Measurements from ENCODE around the gene CCDC200. TPM values are rescaled to one million over a fixed set of nuclear protein-coding genes. Genes with fewer than 3 reads are reported as not detected.

CCDC200 gene
- total RNA-seq, 1 experiment from 2014 or later: not detected

- ChIA-PET RAD21 (ENCODE audit: low non-redundant PET in 1 of 2, low total read pairs in 2 of 2, uncharacterized antibody in 2 of 2, unreplicated experiment in 2 of 2) (no interaction called here), CTCF (no interaction called here), POLR2A (interaction anchor here (3.9 kb wide), 1 partner anchor 96 kb away, joined by 22 read pairs; no protein-coding TSS in a partner anchor)
- Histone ChIP-seq H3K9me3 (ENCODE audit: control insufficient read depth in 1 of 2, insufficient read depth in 1 of 2, low read depth in 1 of 2, low read length in 2 of 2) (no peaks in the 10 kb centered on the region), H2AFZ (ENCODE audit: low read depth, low read length, poor library complexity, severe bottlenecking) (no peak overlapping the region), H3K79me2 (ENCODE audit: insufficient read depth, low read length) (no peaks in the 10 kb centered on the region), H3K9ac (ENCODE audit: low read length) (no peak overlapping the region), H3K4me3 (replicated peaks in 1 of 2; ENCODE audit: low read depth in 1 of 2, low read length in 2 of 2) (no peak overlapping the region), H3K4me1 (ENCODE audit: control insufficient read depth in 1 of 2, insufficient read depth in 2 of 2, low read length in 2 of 2) (no peaks in the 10 kb centered on the region), H3K27me3 (ENCODE audit: insufficient read depth, low read length) (no peaks in the 10 kb centered on the region), H3K36me3 (ENCODE audit: control insufficient read depth in 1 of 2, insufficient read depth in 2 of 2, low read length in 2 of 2) (no peaks in the 10 kb centered on the region), H3K4me2 (ENCODE audit: low read length) (no peak overlapping the region), H3K9me2 (ENCODE audit: insufficient read depth) (no peaks in the 10 kb centered on the region), H3K27ac (ENCODE audit: low read depth, low read length) (no peak overlapping the region), H4K20me1 (ENCODE audit: insufficient read depth) (no peaks in the 10 kb centered on the region)
- intact Hi-C loops (cut with micrococcal nuclease): no loop called here
- no TSS peak for BruUV-seq (replicated peaks)
- TF ChIP-seq YY1 (IDR thresholded peaks at IDR 0.05; ENCODE audit: extremely low read depth, insufficient replicate concordance, low read depth, low read length) (no peak), CEBPB (IDR thresholded peaks at IDR 0.05; ENCODE audit: low read depth) (no peak), ATF3 (IDR thresholded peaks at IDR 0.05) (no peak), POLR2A (IDR thresholded peaks at IDR 0.05; ENCODE audit: borderline replicate concordance, extremely low read depth, insufficient read depth, insufficient read length) (no peak), JUND (IDR thresholded peaks at IDR 0.05) (no peak), POLR2AphosphoS5 (IDR thresholded peaks at IDR 0.05; ENCODE audit: low read depth, low read length) (no peak), EZH2 (IDR thresholded peaks at IDR 0.05) (no peak), FOSL1 (IDR thresholded peaks at IDR 0.05; ENCODE audit: low read depth) (no peak), ELF1 (IDR thresholded peaks at IDR 0.05; ENCODE audit: borderline replicate concordance, low read depth) (no peak), SRF (IDR thresholded peaks at IDR 0.05; ENCODE audit: low read depth) (no peak)
- TF ChIP-seq, protein P1, sequence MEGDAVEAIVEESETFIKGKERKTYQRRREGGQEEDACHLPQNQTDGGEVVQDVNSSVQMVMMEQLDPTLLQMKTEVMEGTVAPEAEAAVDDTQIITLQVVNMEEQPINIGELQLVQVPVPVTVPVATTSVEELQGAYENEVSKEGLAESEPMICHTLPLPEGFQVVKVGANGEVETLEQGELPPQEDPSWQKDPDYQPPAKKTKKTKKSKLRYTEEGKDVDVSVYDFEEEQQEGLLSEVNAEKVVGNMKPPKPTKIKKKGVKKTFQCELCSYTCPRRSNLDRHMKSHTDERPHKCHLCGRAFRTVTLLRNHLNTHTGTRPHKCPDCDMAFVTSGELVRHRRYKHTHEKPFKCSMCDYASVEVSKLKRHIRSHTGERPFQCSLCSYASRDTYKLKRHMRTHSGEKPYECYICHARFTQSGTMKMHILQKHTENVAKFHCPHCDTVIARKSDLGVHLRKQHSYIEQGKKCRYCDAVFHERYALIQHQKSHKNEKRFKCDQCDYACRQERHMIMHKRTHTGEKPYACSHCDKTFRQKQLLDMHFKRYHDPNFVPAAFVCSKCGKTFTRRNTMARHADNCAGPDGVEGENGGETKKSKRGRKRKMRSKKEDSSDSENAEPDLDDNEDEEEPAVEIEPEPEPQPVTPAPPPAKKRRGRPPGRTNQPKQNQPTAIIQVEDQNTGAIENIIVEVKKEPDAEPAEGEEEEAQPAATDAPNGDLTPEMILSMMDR (IDR thresholded peaks at IDR 0.05 in 2 of 3, conservative IDR thresholded peaks at IDR 0.05 in 1 of 3; ENCODE audit: borderline replicate concordance in 1 of 3, insufficient read depth in 1 of 3, low read depth in 2 of 3, low read length in 2 of 3): no peak
- ATAC-seq: no peak
- DNase-seq (ENCODE audit: low read depth, low spot score): no peak
Measured at GRCh38 chr17:43219746-43220380, 8.6 kb downstream of the CCDC200 start.
